ENCODE results near the gene AMACR. TPM values are rescaled to one million over a fixed set of nuclear protein-coding genes. Genes with fewer than 3 reads are reported as not detected.
"Not testable (repeated sequence)": the region's sequence is repeated elsewhere in the genome, so short reads cannot be mapped to it uniquely, and the experiment has no call there.

Gene AMACR
- total RNA-seq, 1 donor from 2014 or later = 1.3 TPM

DNA sequence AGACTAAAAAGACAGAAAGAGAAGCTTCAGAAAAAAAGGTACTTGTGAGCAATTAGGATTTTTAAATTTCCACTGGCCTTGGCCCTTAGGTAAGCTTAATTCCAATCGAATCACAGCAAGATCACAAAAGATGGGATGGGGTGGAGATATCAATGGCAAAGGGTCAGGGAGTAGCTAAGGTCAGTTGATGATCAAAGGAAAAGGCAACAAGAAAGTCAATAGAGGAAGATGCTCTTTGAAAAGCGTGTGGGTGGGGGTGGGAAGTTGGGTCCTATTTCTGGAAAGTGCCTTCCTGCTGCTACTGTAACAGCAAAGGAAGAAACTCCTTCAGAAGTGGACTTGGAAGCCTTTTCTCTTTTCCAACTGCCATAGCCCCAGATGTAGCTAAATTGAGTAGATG lies 27.9 kb upstream of the AMACR start:
- TF ChIP-seq, protein P1, sequence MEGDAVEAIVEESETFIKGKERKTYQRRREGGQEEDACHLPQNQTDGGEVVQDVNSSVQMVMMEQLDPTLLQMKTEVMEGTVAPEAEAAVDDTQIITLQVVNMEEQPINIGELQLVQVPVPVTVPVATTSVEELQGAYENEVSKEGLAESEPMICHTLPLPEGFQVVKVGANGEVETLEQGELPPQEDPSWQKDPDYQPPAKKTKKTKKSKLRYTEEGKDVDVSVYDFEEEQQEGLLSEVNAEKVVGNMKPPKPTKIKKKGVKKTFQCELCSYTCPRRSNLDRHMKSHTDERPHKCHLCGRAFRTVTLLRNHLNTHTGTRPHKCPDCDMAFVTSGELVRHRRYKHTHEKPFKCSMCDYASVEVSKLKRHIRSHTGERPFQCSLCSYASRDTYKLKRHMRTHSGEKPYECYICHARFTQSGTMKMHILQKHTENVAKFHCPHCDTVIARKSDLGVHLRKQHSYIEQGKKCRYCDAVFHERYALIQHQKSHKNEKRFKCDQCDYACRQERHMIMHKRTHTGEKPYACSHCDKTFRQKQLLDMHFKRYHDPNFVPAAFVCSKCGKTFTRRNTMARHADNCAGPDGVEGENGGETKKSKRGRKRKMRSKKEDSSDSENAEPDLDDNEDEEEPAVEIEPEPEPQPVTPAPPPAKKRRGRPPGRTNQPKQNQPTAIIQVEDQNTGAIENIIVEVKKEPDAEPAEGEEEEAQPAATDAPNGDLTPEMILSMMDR (IDR thresholded peaks at IDR 0.05) = no peak
- Histone ChIP-seq H3K36me3 (no peaks in the 10 kb centered on the region), H3K4me3 (no peak overlapping the region), H3K27ac (no peak overlapping the region), H3K9me3 (no peaks in the 10 kb centered on the region), H3K4me1 (peaks cover 0 to 8% of the 10 kb centered on the region in 2 donors), H3K27me3 (no peaks in the 10 kb centered on the region)
- no peak for DNase-seq (ENCODE audit: low spot score in 2 of 2)
- intact Hi-C loops (cut with DNase I) = no loop called here

DNA sequence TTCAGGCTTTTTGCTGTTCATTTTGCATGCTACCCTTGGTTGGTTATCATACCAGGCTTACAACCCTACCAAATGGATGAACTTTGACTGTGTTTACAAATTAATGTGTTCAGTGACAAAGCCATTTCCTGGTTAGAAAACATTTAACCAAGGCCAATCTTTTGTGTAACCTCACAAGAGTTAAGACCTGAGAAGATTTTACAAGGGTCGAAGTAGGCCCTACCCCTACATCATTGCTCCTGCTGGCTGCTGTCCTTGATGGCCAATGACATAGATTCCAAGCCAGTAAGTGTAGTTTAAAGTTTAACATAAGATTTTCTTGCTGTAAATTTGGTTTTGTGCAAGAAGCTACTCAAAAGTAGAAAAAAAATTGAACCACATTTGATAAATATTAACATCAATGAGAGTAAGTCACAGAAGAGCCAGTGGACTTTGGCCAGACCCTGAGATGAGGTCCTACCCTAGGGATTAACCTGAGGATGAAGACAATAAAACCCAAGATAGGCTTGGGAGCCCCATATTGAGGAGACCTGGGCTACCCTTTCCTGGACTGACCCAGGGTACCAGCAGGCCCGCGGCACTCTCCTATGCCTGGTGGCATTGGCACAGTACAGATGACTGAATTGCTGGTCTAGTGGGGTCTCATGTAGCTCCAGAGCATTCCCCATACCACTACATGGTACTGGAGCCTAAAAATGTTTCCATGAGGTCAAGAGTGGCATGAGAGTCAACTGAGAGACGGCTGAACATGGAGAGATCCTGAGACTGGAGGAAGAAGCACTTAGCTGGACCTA lies 26.9 kb upstream of the AMACR start:
- H3K9me3 ChIP-seq = no peaks in the 10 kb centered on the region
- H3K27me3 ChIP-seq = no peaks in the 10 kb centered on the region
- intact Hi-C loops (cut with DNase I) = no loop called here
- no peak overlapping the region for H3K4me3 ChIP-seq
- no peaks in the 10 kb centered on the region for H3K36me3 ChIP-seq
- no peak for DNase-seq (ENCODE audit: low spot score in 2 of 2)
- H3K27ac ChIP-seq = no peak overlapping the region
- peaks cover 0 to 8% of the 10 kb centered on the region in 2 donors for H3K4me1 ChIP-seq
- TF ChIP-seq, protein P1 (IDR thresholded peaks at IDR 0.05) = no peak

DNA sequence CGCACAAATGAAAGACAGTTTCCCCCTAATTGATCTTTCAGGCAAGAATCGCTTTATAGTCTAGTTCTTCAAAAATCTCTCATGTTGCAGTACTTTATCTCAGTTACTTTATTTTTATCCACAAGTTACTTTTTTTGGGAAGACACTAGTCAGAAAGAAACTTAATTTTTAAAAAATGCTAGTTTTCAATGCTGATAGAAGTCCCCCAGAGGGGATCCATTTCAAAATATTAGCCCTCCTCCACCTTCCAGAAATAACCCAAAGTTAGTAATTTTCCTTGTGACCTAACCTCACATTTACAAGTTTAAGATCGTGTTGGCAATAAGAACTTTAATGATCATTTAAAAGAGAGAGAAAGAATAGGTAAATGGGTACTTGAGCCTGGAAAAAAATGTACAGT lies 24.1 kb upstream of the AMACR start:
- TF ChIP-seq, protein P1 (IDR thresholded peaks at IDR 0.05) = no peak
- H3K9me3 ChIP-seq = no peaks in the 10 kb centered on the region
- DNase-seq (ENCODE audit: low spot score in 2 of 2) = no peak
- no peaks in the 10 kb centered on the region for H3K36me3 ChIP-seq
- H3K4me1 ChIP-seq = no peaks in the 10 kb centered on the region
- no peak overlapping the region for H3K4me3 ChIP-seq
- H3K27ac ChIP-seq = no peak overlapping the region
- no peaks in the 10 kb centered on the region for H3K27me3 ChIP-seq
- intact Hi-C loops (cut with DNase I) = no loop called here

DNA sequence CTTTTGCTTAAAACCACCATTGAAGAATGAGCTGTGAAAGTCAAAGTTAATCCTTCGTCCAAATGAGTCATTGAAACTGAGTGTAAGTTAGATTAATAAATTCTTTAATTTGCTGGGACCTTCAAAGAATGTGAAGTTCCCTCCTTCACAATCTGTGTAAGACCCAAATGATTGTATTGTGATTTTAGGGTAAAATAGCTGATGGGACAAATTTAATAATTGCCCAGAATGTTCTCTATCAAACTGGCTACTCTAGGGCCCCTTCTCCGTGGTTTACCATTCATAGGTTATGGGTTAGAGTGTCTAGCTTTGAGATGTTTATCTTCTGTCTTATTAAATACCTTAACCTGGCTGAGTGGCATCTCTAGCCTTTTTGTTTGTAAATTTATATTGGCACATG lies 23.3 kb upstream of the AMACR start:
- no peak overlapping the region for H3K27ac ChIP-seq
- H3K27me3 ChIP-seq = no peaks in the 10 kb centered on the region
- no peak for DNase-seq (ENCODE audit: low spot score in 2 of 2)
- intact Hi-C loops (cut with DNase I) = no loop called here
- no peaks in the 10 kb centered on the region for H3K36me3 ChIP-seq
- TF ChIP-seq, protein P1 (IDR thresholded peaks at IDR 0.05) = no peak
- no peaks in the 10 kb centered on the region for H3K4me1 ChIP-seq
- no peaks in the 10 kb centered on the region for H3K9me3 ChIP-seq
- no peak overlapping the region for H3K4me3 ChIP-seq

DNA sequence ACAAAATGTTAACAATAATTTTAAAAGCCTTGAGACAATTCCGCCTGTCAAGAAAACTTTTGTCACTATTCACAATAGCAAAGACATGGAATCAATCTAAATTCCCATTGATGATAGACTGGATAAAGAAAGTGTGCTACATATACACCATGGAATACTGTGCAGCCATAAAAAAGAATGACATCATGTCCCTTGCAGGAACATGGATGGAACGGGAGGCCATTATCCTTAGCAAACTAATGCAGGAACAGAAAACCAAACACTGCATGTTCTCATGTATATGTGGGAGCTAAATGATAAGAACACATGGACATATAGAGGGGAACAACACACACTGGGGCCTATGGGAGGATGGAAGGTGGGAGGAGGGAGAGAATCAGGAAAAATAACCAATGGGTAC lies 22.7 kb upstream of the AMACR start:
- intact Hi-C loops (cut with DNase I); H3K27ac ChIP-seq; DNase-seq (ENCODE audit: low spot score in 2 of 2): not testable (repeated sequence)

DNA sequence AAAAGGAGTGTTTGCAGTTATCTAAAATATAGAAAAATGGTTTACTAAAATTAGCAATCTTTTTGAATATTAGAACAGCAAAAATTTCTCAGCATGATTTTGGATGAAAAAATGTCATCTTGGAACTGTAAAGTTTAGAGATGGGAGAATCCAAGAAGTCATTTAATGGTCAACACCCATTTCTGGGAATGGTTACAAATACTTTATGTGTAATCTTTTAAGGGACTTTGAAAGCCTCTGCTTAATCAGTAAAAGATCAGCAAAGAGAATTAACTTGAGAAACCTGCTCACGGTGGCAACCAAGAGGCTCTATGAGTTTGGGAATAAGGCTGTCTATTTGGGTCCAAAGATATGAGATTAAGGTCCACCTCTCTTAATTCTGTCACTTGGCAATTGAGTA lies 22.2 kb upstream of the AMACR start:
- intact Hi-C loops (cut with DNase I) = no loop called here
- H3K4me3 ChIP-seq = no peak overlapping the region
- H3K36me3 ChIP-seq = no peaks in the 10 kb centered on the region
- H3K4me1 ChIP-seq = no peaks in the 10 kb centered on the region
- TF ChIP-seq, protein P1 (IDR thresholded peaks at IDR 0.05) = no peak
- no peak for DNase-seq (ENCODE audit: low spot score in 2 of 2)
- H3K27ac ChIP-seq = no peak overlapping the region
- no peaks in the 10 kb centered on the region for H3K9me3 ChIP-seq
- H3K27me3 ChIP-seq = no peaks in the 10 kb centered on the region

More for the DNA sequence above, 22.7 kb upstream of the AMACR start:
- not testable (repeated sequence) for H3K9me3 ChIP-seq, H3K36me3 ChIP-seq, H3K27me3 ChIP-seq, H3K4me1 ChIP-seq, H3K4me3 ChIP-seq
